ENCODE results near the gene HDAC7. TPM values are rescaled to one million over a fixed set of nuclear protein-coding genes. Genes with fewer than 3 reads are reported as not detected.

HDAC7 gene
- 34.0 and 44.4 TPM in 2 replicates for total RNA-seq

DNA sequence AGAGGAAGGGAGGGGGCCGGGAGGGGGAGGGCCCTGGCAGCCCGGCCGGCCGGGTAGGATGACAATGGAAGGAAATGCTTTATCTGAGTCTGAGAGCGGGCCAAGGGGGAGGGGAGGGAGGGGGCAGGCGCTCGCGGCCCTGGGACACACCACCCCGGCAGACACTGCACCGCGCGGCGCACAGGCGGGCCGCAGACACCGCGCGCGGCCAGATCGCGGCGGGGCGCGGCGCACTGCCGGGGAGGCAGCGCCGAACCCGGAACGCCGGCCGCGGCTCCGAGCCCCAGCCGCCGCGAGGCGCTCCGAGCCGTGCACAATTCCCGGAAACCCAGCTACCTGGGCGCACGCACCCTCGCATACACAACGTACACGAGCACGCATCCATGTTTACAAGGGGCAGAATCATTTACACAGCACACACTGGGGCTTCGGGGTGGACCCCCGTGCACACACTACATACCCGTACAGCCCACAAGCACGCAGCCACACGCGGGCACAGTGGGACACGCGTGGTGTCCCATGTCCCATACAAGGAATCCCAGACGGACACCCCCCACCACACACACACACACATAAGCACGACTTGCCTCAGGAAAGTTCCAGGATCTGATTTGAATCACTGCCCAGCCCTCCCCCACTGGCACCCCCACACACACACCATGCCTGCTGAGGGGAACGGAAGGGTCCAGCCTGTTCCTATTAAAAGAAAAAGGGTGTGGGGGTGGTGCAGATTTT is at the start of gene HDAC7:
Gene HDAC7, minus strand, starts transcription at position 8 of the 735 bp plus-strand sequence. CDS start 118 bp downstream, outside the sequence.

DNA sequence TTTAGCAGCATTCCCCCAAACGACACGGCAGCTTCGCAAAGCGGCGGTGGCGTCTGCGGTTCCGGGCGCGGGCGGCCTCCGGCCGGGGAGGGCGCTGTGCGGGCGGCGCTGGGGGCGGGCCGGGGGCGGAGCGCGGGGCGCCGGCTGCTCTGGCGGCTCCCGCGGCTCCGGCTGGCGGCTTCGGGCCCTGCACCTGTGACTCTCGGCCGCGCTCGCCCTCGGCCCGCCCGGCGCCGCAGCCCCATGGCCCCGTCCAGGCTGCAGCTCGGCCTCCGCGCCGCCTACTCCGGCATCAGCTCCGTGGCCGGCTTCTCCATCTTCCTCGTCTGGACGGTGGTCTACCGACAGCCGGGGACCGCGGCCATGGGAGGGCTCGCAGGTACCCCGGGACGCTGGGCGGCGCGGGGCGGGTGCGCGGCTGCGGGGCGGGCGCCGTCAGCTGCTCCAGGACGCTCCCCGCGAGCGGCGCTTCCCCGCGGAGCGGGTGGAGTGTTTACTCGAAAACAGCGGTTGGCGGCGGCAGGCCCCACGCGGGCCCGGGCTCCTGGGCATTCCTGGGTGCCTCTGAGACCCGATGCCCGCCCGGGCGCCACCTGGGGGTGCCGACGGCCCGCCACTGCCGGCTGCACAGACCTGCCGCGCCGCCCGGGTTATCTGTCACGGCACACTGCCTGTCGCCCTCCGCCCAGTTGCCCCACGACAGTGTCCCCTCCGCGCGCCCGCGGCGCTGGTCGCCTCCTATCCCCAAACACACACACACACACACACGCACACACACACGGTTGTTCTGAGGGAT is 46.4 kb downstream of the HDAC7 start, which contains the start of gene SLC48A1:
Gene SLC48A1, plus strand, starts transcription at position 177 of the 796 bp plus-strand sequence. Its CDS starts 67 bp downstream, at position 244.

DNA sequence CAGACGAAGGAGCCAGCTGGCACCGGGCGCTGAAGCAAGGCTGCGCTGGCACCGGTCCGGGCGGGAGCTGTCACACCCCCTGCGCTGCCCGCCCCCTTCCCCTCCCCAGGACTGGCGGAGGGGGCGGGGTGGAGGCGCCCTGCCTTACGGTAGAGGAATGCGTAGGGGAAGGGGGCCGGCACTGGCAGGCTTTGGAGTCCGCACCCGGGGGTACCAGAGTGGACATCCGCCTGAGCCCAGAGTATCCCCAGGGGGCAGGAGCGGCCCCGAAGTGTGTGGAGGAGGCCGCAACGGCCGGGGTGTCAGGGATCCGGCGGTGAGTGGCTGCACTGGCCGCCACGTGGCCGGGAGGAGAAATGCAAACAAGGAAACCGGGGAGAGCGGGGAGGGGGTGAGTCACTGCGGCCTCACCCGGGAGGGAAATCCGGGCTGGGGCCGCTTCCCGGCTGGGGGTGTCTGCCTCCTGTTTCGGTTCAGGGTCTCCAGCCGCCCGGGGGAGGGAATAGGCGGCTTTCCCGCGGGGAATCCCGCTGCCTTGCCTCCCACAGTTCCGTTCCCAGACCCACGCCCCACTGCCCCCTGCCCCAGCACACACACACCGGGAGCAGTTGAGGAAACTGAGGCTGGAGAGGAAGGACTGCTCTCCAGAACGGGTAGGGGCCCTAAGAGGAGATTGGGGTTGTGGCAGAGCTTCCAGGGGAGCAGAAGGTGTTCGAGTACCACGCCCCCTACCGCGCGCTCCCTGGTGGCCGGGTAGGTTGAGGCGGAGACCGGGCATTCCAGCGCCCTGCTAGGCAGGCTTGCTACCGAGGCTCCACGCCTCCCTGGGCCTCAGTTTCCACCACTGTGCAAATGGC is 60.6 kb downstream of the HDAC7 start, which contains the start of gene RAPGEF3:
Gene RAPGEF3, minus strand, starts transcription at position 47 of the 857 bp plus-strand sequence. CDS start 324 bp downstream, outside the sequence.

Other genes starting within 250 kb of the HDAC7 start
- gene RPAP3, start 113.9 kb downstream of the HDAC7 start, total RNA-seq: 12.7 and 15.7 TPM in 2 replicates
- gene ENDOU, start 94.4 kb downstream of the HDAC7 start, total RNA-seq: 2.6 and 3.4 TPM in 2 replicates
- 4.0 and 4.2 TPM in 2 replicates for gene RAPGEF3, start 61.0 kb downstream of the HDAC7 start, total RNA-seq
- gene SLC48A1, start 46.7 kb downstream of the HDAC7 start, total RNA-seq: 14.6 and 22.9 TPM in 2 replicates
- 16.8 and 18.1 TPM in 2 replicates for gene VDR, start 85.1 kb upstream of the HDAC7 start, total RNA-seq
- 66.2 and 66.4 TPM in 2 replicates for gene TMEM106C, start 143.7 kb upstream of the HDAC7 start, total RNA-seq
- gene COL2A1, start 184.6 kb upstream of the HDAC7 start, total RNA-seq: 0.07 and 0.14 TPM in 2 replicates